ENCODE data around the gene MYOC.

DNA sequence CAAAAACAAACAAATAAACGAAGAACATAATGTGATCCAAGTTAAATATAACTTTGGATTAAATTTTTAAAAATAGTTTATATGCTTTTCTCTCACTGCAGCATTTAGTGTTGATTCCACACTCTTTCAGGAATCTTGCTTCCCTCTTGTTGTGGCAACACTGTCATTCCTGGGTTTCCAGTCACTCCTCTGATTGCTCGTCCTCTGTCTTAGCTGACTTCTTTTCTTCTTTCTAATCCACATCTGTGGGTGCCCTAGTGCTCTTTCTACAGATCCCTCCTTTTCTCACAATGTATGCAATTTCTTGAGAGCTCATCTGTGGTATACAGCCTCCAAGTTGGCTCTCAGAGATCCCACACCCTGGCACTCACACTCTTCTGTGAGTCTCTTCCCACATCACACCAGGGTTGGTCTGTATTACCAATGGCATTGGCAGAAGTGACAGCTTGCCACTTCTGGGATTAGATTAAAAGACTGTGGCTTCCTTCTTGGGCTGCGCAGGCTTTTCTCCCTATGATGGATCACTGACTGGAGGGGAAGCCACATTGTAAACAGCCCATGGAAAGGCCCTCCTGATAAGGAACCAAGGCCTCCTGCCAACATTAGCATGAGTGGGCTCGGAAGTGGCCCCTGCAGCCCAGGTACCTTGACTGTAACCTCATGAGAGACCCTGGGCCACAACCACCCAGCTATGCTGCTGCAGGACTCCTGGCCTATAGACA lies 11.5 kb upstream of the MYOC start:
- no peak for TF ChIP-seq POLR2AphosphoS5 (IDR thresholded peaks at IDR 0.05)
- no peak for TF ChIP-seq CTCF (IDR thresholded peaks at IDR 0.05)
